HL-60 (cell line): ENCODE results near the gene USP27X.

Experiments
- CTCF ChIP-seq: IDR thresholded peaks from one replicate; pipeline ENCODE4 v1.5.1; 2011; ENCODE audit warnings: low read length, control low read depth, inconsistent platforms; ENCODE audit not compliant: insufficient read depth
- POLR2AphosphoS5 ChIP-seq: IDR thresholded peaks from 2 replicates; pipeline ENCODE4 v1.6.1; 2012; ENCODE audit warnings: low read depth
- REST ChIP-seq: IDR thresholded peaks from 2 replicates; pipeline ENCODE4 v1.6.1; 2012; ENCODE audit warnings: low read depth; ENCODE audit not compliant: insufficient replicate concordance

- no peak for TF ChIP-seq CTCF
- no peak for TF ChIP-seq POLR2AphosphoS5
- TF ChIP-seq REST = no peak
Measured at GRCh38 chrX:49840679-49841078, 38.6 kb upstream of the USP27X start.
